Measurements from ENCODE around the gene TRPM4.

DNA sequence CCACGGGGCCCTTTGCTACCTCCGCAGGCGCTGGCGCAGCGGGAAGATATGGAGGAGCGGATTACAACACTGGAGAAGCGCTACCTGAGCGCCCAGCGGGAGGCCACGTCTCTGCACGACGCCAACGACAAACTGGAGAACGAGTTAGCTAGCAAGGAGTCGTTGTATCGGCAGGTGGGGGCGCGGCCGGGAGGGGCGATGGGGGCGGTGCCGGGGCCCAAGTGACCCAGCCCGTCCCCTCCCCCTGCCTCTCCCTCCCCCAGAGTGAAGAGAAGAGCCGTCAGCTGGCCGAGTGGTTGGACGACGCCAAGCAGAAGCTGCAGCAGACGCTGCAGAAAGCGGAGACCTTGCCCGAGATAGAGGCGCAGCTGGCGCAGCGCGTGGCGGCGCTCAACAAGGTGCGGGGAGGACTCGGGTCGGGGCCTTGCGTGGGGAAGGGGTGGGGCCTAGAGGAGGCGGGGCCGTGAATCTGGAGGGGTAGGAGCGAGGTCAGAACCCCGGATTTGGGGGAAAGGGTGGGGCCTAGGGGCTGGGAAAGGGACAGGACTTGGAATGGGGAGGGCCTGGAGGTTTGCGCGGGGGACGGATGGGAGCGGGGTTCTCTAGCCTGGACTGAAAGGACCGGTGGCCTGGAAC lies 24.5 kb upstream of the TRPM4 start:
- TF ChIP-seq, protein P1, sequence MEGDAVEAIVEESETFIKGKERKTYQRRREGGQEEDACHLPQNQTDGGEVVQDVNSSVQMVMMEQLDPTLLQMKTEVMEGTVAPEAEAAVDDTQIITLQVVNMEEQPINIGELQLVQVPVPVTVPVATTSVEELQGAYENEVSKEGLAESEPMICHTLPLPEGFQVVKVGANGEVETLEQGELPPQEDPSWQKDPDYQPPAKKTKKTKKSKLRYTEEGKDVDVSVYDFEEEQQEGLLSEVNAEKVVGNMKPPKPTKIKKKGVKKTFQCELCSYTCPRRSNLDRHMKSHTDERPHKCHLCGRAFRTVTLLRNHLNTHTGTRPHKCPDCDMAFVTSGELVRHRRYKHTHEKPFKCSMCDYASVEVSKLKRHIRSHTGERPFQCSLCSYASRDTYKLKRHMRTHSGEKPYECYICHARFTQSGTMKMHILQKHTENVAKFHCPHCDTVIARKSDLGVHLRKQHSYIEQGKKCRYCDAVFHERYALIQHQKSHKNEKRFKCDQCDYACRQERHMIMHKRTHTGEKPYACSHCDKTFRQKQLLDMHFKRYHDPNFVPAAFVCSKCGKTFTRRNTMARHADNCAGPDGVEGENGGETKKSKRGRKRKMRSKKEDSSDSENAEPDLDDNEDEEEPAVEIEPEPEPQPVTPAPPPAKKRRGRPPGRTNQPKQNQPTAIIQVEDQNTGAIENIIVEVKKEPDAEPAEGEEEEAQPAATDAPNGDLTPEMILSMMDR (IDR thresholded peaks at IDR 0.05; ENCODE audit: poor library complexity) = no peak
- TF ChIP-seq EZH2 (IDR thresholded peaks at IDR 0.05; ENCODE audit: borderline replicate concordance) = no peak

Data from hepatocyte (in vitro differentiated cells).